Stomach (tissue), 9 donors: Measurements from ENCODE around the gene MRPL34. TPM values are rescaled to one million over a fixed set of nuclear protein-coding genes. Genes with fewer than 3 reads are reported as not detected.

Experiments
- DNase-seq, 2 donors: peaks; one replicate each; pipeline versions ENCODE4 v3.0.0 to v3.0.0-alpha.2; 2013 to 2019
- H3K27ac ChIP-seq, 5 donors: fragments of 200-600 bp in 4 of 5; sonication (generic) in 4 of 5; one replicate each; pipeline ENCODE4 v1.5.1; 2013 to 2019; ENCODE audit warnings: mild to moderate bottlenecking in 1 of 5, moderate library complexity in 1 of 5
- H3K27me3 ChIP-seq, 3 donors: fragments of 200-600 bp; sonication (generic); one replicate each; pipeline ENCODE4 v1.5.1; 2017 to 2019; ENCODE audit warnings: mixed run types in 1 of 3
- H3K36me3 ChIP-seq, 4 donors: fragments of 200-600 bp; sonication (generic); 1 replicate in 3 of 4; 2 replicates in 1 of 4; pipeline ENCODE4 v1.5.1; 2016 to 2019
- H3K4me1 ChIP-seq, 4 donors: fragments of 200-600 bp; sonication (generic); one replicate each; pipeline ENCODE4 v1.5.1; 2016 to 2019
- H3K4me3 ChIP-seq, 4 donors: fragments of 200-600 bp; sonication (generic) in 3 of 4; one replicate each; pipeline ENCODE4 v1.5.1; 2016 to 2019; ENCODE audit warnings: mild to moderate bottlenecking in 1 of 4
- H3K9me3 ChIP-seq, 4 donors: fragments of 200-600 bp; sonication (generic); one replicate each; pipeline ENCODE4 v1.5.1; 2016 to 2019
- CTCF ChIP-seq, 7 experiments: fragments of 450-650 bp in 4 of 7; fragments of 200-600 bp in 3 of 7; sonication (generic) in 3 of 7; IDR thresholded peaks; one replicate each; pipeline ENCODE4 v1.5.1; 2016 to 2019; ENCODE audit warnings: antibody characterized with exemption in 7 of 7, control low read depth in 2 of 7, mild to moderate bottlenecking in 1 of 7
- EP300 ChIP-seq: sonication (generic); formaldehyde crosslinking; IDR thresholded peaks from one replicate; pipeline ENCODE4 v1.6.1; 2017; ENCODE audit warnings: antibody characterized with exemption
- POLR2A ChIP-seq, 4 donors: fragments of 450-650 bp; IDR thresholded peaks; one replicate each; pipeline ENCODE4 v1.6.1; 2016; ENCODE audit warnings: antibody characterized with exemption in 4 of 4, control low read depth in 2 of 4, mild to moderate bottlenecking in 1 of 4, moderate library complexity in 1 of 4
- POLR2AphosphoS5 ChIP-seq, 3 donors: sonication (generic); formaldehyde crosslinking; IDR thresholded peaks; one replicate each; pipeline ENCODE4 v1.6.1; 2016; ENCODE audit warnings: antibody characterized with exemption in 3 of 3
- WGBS, 5 donors: extraction: QIAGEN DNeasy Blood & Tissue Kit in 3 of 5; methylation state at CpG; one replicate each; pipeline versions ENCODE4 v1.1.5 to v1.1.7; 2013 to 2018; 5-methylcytosine and 5-hydroxymethylcytosine counted together
- intact Hi-C: fragments of 100-400 bp; cut with DNase I; formaldehyde crosslinking; loops from one replicate; pipeline ENCODE4 v1.15.1; 2023; ENCODE audit warnings: low total_unique reads
- polyA plus RNA-seq, 3 donors: library from polyadenylated mRNA; stranded (reverse); fragments of 200-250 nt; gene quantifications; one replicate each; pipeline ENCODE4 v1.2.3, GENCODE V29; 2013
- total RNA-seq, 5 donors: library from RNA; depleted of rRNA; stranded (reverse); fragments of >200 nt; gene quantifications; one replicate each; pipeline versions ENCODE4 v1.1.0 to v1.2.3, GENCODE V29; 2014 to 2016
- donor health status: healthy with polysubstance abuse.
- donor health status: Bipolar disorder and iron deficiency.
- donor health status: healthy.

MRPL34 gene
- total and polyA plus RNA-seq, 8 donors, result 6.6 to 200 (median 155) TPM

- Histone ChIP-seq H3K4me1 (peaks cover 24 to 61% (median 36%) of the 10 kb centered on the region in 4 donors), H3K27me3 (no peaks in the 10 kb centered on the region), H3K9me3 (no peaks in the 10 kb centered on the region), H3K4me3 (no peak overlapping the region), H3K36me3 (peaks cover 30 to 56% (median 36%) of the 10 kb centered on the region in 4 donors), H3K27ac (peak overlapping the region in 1 of 5 donors; percentile 50)
- 78 to 85% (median 85%) methylated on average over 11 to 20 of the region's 20 CpGs for WGBS, 5 donors
- DNase-seq, result peak in 1 of 2 donors; percentile 42
- intact Hi-C loops, result no loop called here
- TF ChIP-seq CTCF (IDR thresholded peaks at IDR 0.05) (no peak), POLR2A (IDR thresholded peaks at IDR 0.05) (no peak), EP300 (no peak)
Observed at GRCh38 chr19:17312189-17313113, 6.8 kb downstream of the MRPL34 start.

GRCh38 chr19:17314007-17314593 lies 8.4 kb downstream of the MRPL34 start:
- intact Hi-C loops, result no loop called here
- H3K27me3 ChIP-seq, result no peaks in the 10 kb centered on the region
- TF ChIP-seq EP300, result no peak
- no peak for TF ChIP-seq CTCF (IDR thresholded peaks at IDR 0.05)
- no peak for TF ChIP-seq POLR2AphosphoS5 (IDR thresholded peaks at IDR 0.05)
- no peak for TF ChIP-seq POLR2A (IDR thresholded peaks at IDR 0.05)
- no peak for DNase-seq
- 52 to 73% (median 65%) methylated on average over 17 to 19 of the region's 19 CpGs for WGBS, 5 donors
- peaks cover 37 to 72% (median 47%) of the 10 kb centered on the region in 4 donors for H3K36me3 ChIP-seq
- H3K9me3 ChIP-seq, result no peaks in the 10 kb centered on the region
- peaks cover 20 to 58% (median 34%) of the 10 kb centered on the region in 4 donors for H3K4me1 ChIP-seq
- no peak overlapping the region for H3K27ac ChIP-seq
- H3K4me3 ChIP-seq, result no peak overlapping the region

- H3K27me3 ChIP-seq, result no peaks in the 10 kb centered on the region
- 74 to 92% (median 77%) methylated on average over 5 to 6 of the region's 6 CpGs for WGBS, 5 donors
- H3K4me3 ChIP-seq, result no peak overlapping the region
- peak overlapping the region in 1 of 5 donors; percentile 14 for H3K27ac ChIP-seq
- no peak for TF ChIP-seq CTCF (IDR thresholded peaks at IDR 0.05)
- TF ChIP-seq EP300, result no peak
- TF ChIP-seq POLR2A (IDR thresholded peaks at IDR 0.05), result no peak
- TF ChIP-seq POLR2AphosphoS5 (IDR thresholded peaks at IDR 0.05), result no peak
- H3K36me3 ChIP-seq, result peaks cover 64 to 87% (median 77%) of the 10 kb centered on the region in 4 donors
- peaks cover 0 to 26% (median 12%) of the 10 kb centered on the region in 4 donors for H3K4me1 ChIP-seq
- H3K9me3 ChIP-seq, result no peaks in the 10 kb centered on the region
- intact Hi-C loops, result no loop called here
- no peak for DNase-seq
Observed at GRCh38 chr19:17318966-17319365, 13.3 kb downstream of the MRPL34 start.

- Histone ChIP-seq H3K27ac (no peak overlapping the region), H3K9me3 (no peaks in the 10 kb centered on the region), H3K36me3 (peaks cover 57 to 83% (median 74%) of the 10 kb centered on the region in 4 donors), H3K4me3 (no peak overlapping the region), H3K27me3 (no peaks in the 10 kb centered on the region), H3K4me1 (peaks cover 0 to 26% (median 10%) of the 10 kb centered on the region in 4 donors)
- 87 to 94% (median 90%) methylated on average over 39 to 40 of the region's 40 CpGs for WGBS, 5 donors
- TF ChIP-seq POLR2AphosphoS5 (IDR thresholded peaks at IDR 0.05), result no peak
- no peak for TF ChIP-seq EP300
- no peak for TF ChIP-seq POLR2A (IDR thresholded peaks at IDR 0.05)
- TF ChIP-seq CTCF (IDR thresholded peaks at IDR 0.05), result no peak
- DNase-seq, result no peak
- intact Hi-C loops, result no loop called here
Observed at GRCh38 chr19:17319473-17320238, 14.0 kb downstream of the MRPL34 start.
